ENCODE results near the gene ALDH18A1.

DNA sequence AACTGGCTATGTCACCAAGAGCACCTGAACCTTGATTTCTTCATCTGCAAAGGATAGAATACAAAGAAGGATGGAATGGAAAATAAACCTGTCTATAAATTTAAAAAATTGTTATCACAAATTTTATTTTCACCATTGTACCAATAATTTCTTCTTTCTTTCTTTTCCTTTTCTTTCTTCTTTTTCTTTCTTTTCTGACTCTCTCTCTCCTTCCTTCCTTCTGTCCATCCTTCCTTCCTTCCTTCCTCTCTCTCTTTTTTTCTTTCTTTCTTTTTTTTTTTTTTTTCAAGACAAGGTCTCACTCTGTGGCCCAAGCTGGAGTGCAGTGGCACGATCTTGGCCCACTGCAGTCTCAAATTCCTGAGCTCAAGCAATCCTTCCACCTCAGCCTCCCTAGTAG, 58.7 kb downstream of the ALDH18A1 start:
- TF ChIP-seq, protein P1, sequence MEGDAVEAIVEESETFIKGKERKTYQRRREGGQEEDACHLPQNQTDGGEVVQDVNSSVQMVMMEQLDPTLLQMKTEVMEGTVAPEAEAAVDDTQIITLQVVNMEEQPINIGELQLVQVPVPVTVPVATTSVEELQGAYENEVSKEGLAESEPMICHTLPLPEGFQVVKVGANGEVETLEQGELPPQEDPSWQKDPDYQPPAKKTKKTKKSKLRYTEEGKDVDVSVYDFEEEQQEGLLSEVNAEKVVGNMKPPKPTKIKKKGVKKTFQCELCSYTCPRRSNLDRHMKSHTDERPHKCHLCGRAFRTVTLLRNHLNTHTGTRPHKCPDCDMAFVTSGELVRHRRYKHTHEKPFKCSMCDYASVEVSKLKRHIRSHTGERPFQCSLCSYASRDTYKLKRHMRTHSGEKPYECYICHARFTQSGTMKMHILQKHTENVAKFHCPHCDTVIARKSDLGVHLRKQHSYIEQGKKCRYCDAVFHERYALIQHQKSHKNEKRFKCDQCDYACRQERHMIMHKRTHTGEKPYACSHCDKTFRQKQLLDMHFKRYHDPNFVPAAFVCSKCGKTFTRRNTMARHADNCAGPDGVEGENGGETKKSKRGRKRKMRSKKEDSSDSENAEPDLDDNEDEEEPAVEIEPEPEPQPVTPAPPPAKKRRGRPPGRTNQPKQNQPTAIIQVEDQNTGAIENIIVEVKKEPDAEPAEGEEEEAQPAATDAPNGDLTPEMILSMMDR (IDR thresholded peaks at IDR 0.05): no peak
- no peak for TF ChIP-seq POLR2A (IDR thresholded peaks at IDR 0.05)

All from thyroid gland (tissue), 4 donors.